HG03066 (cell line): Measurements from ENCODE around the gene ADCK2.
"Not testable (repeated sequence)": the region's sequence is repeated elsewhere in the genome, so short reads cannot be mapped to it uniquely, and the experiment has no call there.

Experiments used
- ATAC-seq: cut with Tn5 transposase; IDR thresholded peaks from one replicate; pipeline ENCODE4 v1.9.1; 2021; ENCODE audit warnings: low read depth; ENCODE audit not compliant: unreplicated experiment

Gene ADCK2

DNA sequence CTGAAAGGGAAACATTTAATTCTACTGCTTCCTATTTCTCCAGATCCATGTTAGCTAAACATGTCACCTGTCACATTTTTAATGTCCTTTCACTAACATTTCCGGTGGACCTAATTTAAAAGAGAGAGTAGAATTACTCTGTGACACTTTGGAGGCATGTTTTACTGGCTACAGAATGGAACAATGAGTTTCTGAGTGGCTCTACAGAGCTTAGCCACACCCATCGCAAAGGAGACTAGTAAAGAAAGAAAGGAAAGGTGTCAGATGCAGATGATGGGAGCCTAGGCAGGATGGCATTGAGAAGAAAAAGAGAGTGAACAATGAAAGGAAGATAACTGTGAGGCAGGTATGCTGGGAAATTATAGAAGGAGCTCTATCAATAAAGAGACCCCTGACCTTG lies 59.7 kb downstream of the ADCK2 start:
- no peak for ATAC-seq

- ATAC-seq, result no peak
Observed at GRCh38 chr7:140734096-140734495, 61.4 kb downstream of the ADCK2 start.

- no peak for ATAC-seq
Observed at GRCh38 chr7:140734729-140735128, 62.0 kb downstream of the ADCK2 start.

DNA sequence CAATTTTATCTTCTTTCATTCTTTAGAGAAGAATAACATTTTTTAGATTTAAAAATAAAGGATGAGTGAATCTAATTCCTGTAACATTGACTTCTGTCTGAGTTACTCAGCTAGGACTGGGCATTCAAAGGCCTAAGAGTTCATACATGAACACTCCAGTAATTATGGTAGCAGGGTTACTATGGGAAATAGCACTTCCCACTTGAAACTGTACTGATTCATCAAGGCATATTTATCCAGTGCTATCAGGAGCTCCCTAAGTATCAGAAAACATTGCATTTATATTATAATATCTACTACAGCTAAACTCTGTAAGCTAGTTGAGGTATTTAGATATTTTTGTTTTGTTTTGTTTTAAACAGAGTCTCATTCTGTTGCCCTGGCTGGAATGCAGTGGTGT lies 65.5 kb downstream of the ADCK2 start:
- ATAC-seq, result no peak

DNA sequence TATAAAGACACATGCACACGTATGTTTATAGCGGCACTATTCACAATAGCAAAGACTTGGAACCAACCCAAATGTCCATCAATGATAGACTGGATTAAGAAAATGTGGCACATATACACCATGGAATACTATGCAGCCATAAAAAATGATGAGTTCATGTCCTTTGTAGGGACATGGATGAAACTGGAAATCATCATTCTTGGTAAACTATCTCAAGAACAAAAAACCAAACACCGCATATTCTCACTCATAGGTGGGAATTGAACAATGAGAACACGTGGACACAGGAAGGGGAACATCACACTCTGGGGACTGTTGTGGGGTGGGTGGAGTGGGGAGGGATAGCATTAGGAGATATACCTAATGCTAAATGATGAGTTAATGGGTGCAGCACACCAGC lies 70.5 kb downstream of the ADCK2 start:
- ATAC-seq, result not testable (repeated sequence)

DNA sequence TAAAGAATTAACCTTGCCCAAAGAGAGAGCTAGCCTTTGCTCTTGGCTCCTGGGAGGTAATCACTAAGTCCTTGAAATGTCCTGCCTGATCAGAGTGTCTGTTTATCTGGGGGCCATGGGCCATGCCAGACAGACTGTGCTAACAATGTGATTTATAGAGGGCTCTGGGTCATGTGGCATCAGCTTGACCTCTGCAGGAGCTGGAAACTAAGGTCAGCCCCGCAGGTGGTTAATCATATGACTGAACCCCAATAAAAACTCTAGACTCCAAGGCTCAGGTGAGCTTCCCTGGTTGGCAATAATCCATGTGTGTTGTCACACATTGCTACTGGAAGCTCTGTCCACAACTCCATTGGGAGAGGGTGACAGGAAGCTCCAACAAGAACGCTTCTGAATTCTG lies 71.3 kb downstream of the ADCK2 start:
- no peak for ATAC-seq
